H1 (cell line): ENCODE data around the gene SH3PXD2B. TPM values are rescaled to one million over a fixed set of nuclear protein-coding genes. Genes with fewer than 3 reads are reported as not detected.

Experiments used
- CTCF ChIA-PET: fragments of 300-600 bp; sonication (Branson Sonifier 250); formaldehyde crosslinking; loops from one replicate; lab custom pipeline; 2021; ENCODE audit not compliant: partially characterized antibody; lab: Charles Lee
- POLR2A ChIA-PET: fragments of 300-600 bp; sonication (Branson Sonifier 250); formaldehyde crosslinking; loops from one replicate; lab custom pipeline; 2021; ENCODE audit warnings: inconsistent platforms; ENCODE audit not compliant: partially characterized antibody; lab: Charles Lee
- DNase-seq, 2 experiments: peaks; one replicate each; pipeline versions ENCODE4 v3.0.0 to v3.0.0-alpha.2; 2010 to 2022; ENCODE audit warnings: low spot score in 2 of 2, low read depth in 1 of 2, mixed read lengths in 1 of 2
- FAIRE-seq: peaks from 2 replicates; lab custom pipeline; 2011; peaks lifted over from hg19 to GRCh38; lab: Jason Lieb, UNC
- H2AFZ ChIP-seq: 2 replicates; pipeline ENCODE4 v1.8.1; 2012; ENCODE audit warnings: low read length, inconsistent platforms
- H2AK5ac ChIP-seq: 2 replicates; pipeline ENCODE4 v1.6.1; 2013; ENCODE audit warnings: low read depth, low read length
- H2BK120ac ChIP-seq: replicated peaks from 2 replicates; pipeline ENCODE3; 2013; ENCODE audit warnings: low read depth, low read length, inconsistent platforms
- H2BK12ac ChIP-seq: 2 replicates; pipeline ENCODE4 v1.6.1; 2013; ENCODE audit warnings: low read depth, low read length
- H2BK15ac ChIP-seq: 2 replicates; pipeline ENCODE4 v1.6.1; 2013; ENCODE audit warnings: low read length
- H2BK20ac ChIP-seq: 2 replicates; pipeline ENCODE4 v1.6.1; 2013; ENCODE audit warnings: low read length
- H2BK5ac ChIP-seq: 2 replicates; pipeline ENCODE4 v1.6.1; 2013; ENCODE audit warnings: low read depth, low read length
- H3K14ac ChIP-seq: 2 replicates; pipeline ENCODE4 v1.6.1; 2013; ENCODE audit warnings: inconsistent platforms; ENCODE audit not compliant: insufficient read length
- H3K18ac ChIP-seq: 2 replicates; pipeline ENCODE4 v1.6.1; 2013; ENCODE audit warnings: low read length; ENCODE audit errors: extremely low read depth
- H3K23ac ChIP-seq: 2 replicates; pipeline ENCODE4 v1.6.1; 2013; ENCODE audit warnings: inconsistent platforms; ENCODE audit not compliant: insufficient read length
- H3K23me2 ChIP-seq: 2 replicates; pipeline ENCODE4 v1.6.1; 2013; ENCODE audit warnings: low read depth, low read length
- H3K27ac ChIP-seq: 2 replicates; pipeline ENCODE4 v1.6.1; 2011; ENCODE audit warnings: low read depth, low read length, inconsistent platforms
- H3K27me3 ChIP-seq, 4 experiments: replicated peaks in 1 of 4; 1 replicate in 1 of 4; 2 replicates in 3 of 4; pipeline versions ENCODE4 v1.6.1 to v1.8.1; 2011 to 2013; ENCODE audit warnings: low read length in 3 of 4, mild to moderate bottlenecking in 3 of 4, inconsistent platforms in 2 of 4, mixed read lengths in 2 of 4, moderate library complexity in 1 of 4; ENCODE audit not compliant: control insufficient read depth in 3 of 4, insufficient read depth in 3 of 4; ENCODE audit errors: extremely low read depth in 1 of 4
- H3K36me3 ChIP-seq, 4 experiments: 2 replicates each; pipeline versions ENCODE4 v1.6.1 to v1.8.1; 2011 to 2013; ENCODE audit warnings: mild to moderate bottlenecking in 4 of 4, low read length in 3 of 4, moderate library complexity in 2 of 4, control low read depth in 1 of 4, inconsistent platforms in 1 of 4; ENCODE audit not compliant: insufficient read depth in 4 of 4, control insufficient read depth in 2 of 4
- H3K4ac ChIP-seq: replicated peaks from 2 replicates; pipeline ENCODE3; 2013; ENCODE audit warnings: low read length, low read depth, mixed read lengths, inconsistent platforms; ENCODE audit not compliant: insufficient read length
- H3K4me1 ChIP-seq, 4 experiments: replicated peaks in 1 of 4; 1 replicate in 1 of 4; 2 replicates in 3 of 4; pipeline versions ENCODE4 v1.6.1 to v1.8.1; 2011 to 2013; ENCODE audit warnings: low read length in 3 of 4, inconsistent platforms in 2 of 4, mixed read lengths in 1 of 4; ENCODE audit not compliant: insufficient read depth in 4 of 4, control insufficient read depth in 3 of 4
- H3K4me2 ChIP-seq, 2 experiments: 2 replicates each; pipeline versions ENCODE4 v1.6.1 to v1.8.1; 2011 to 2013; ENCODE audit warnings: low read depth in 2 of 2, low read length in 2 of 2, control low read depth in 1 of 2, inconsistent platforms in 1 of 2, mild to moderate bottlenecking in 1 of 2; ENCODE audit not compliant: insufficient read depth in 1 of 2
- H3K4me3 ChIP-seq, 4 experiments: fragments of 200-600, 300-600 bp in 1 of 4; sonication (generic), shearing (Covaris generic), sonication (Bioruptor Twin) in 1 of 4; 2 replicates each; pipeline versions ENCODE4 v1.5.1 to v1.8.1; 2011 to 2016; ENCODE audit warnings: low read length in 4 of 4, low read depth in 3 of 4, control low read depth in 2 of 4, inconsistent platforms in 2 of 4, mild to moderate bottlenecking in 2 of 4, mixed read lengths in 1 of 4, moderate library complexity in 1 of 4; ENCODE audit not compliant: insufficient read depth in 2 of 4; ENCODE audit errors: extremely low read depth in 1 of 4
- H3K56ac ChIP-seq: replicated peaks from 2 replicates; pipeline ENCODE3; 2013; ENCODE audit warnings: low read depth, mild to moderate bottlenecking, mixed read lengths, low read length, inconsistent platforms; ENCODE audit not compliant: insufficient read length
- H3K79me1 ChIP-seq: 2 replicates; pipeline ENCODE4 v1.6.1; 2013; ENCODE audit warnings: low read depth, low read length, control low read depth
- H3K79me2 ChIP-seq, 2 experiments: 2 replicates each; pipeline versions ENCODE4 v1.6.1 to v1.8.1; 2012 to 2013; ENCODE audit warnings: low read length in 2 of 2, mild to moderate bottlenecking in 2 of 2, inconsistent platforms in 1 of 2; ENCODE audit not compliant: insufficient read depth in 2 of 2, control insufficient read depth in 1 of 2
- H3K9ac ChIP-seq, 4 experiments: replicated peaks in 1 of 4; 1 replicate in 1 of 4; 2 replicates in 3 of 4; pipeline versions ENCODE4 v1.6.1 to v1.8.1; 2011 to 2013; ENCODE audit warnings: low read depth in 3 of 4, low read length in 3 of 4, control low read depth in 2 of 4, mild to moderate bottlenecking in 2 of 4, moderate library complexity in 2 of 4, inconsistent platforms in 1 of 4; ENCODE audit errors: extremely low read depth in 1 of 4
- H3K9me3 ChIP-seq, 2 experiments: 2 replicates each; pipeline versions ENCODE4 v1.6.1 to v1.8.1; 2012 to 2013; ENCODE audit warnings: mild to moderate bottlenecking in 2 of 2, moderate library complexity in 2 of 2, control low read depth in 1 of 2, inconsistent platforms in 1 of 2, low read depth in 1 of 2, low read length in 1 of 2, mixed read lengths in 1 of 2; ENCODE audit not compliant: insufficient read depth in 2 of 2
- H4K20me1 ChIP-seq, 2 experiments: replicated peaks in 1 of 2; 2 replicates each; pipeline versions ENCODE3 to v1.8.1; 2011 to 2013; ENCODE audit warnings: inconsistent platforms in 2 of 2, low read length in 2 of 2, mild to moderate bottlenecking in 1 of 2; ENCODE audit not compliant: insufficient read depth in 2 of 2, control insufficient read depth in 1 of 2
- H4K5ac ChIP-seq: 2 replicates; pipeline ENCODE4 v1.6.1; 2013; ENCODE audit warnings: low read length, low read depth, mixed read lengths, inconsistent platforms; ENCODE audit not compliant: insufficient read length
- H4K8ac ChIP-seq: 2 replicates; pipeline ENCODE4 v1.8.0; 2013; ENCODE audit warnings: mild to moderate bottlenecking, moderate library complexity, low read length, inconsistent platforms; ENCODE audit not compliant: insufficient read depth; ENCODE audit errors: extremely low read depth
- H4K91ac ChIP-seq: replicated peaks from 2 replicates; pipeline ENCODE3; 2013; ENCODE audit warnings: low read length, mixed read lengths, inconsistent platforms; ENCODE audit not compliant: insufficient read length
- ASH2L ChIP-seq: fragments of 200-600, 300-600 bp; sonication (generic); IDR thresholded peaks from one replicate; pipeline ENCODE4 v1.7.1; 2017; ENCODE audit warnings: low read length
- CHD1 ChIP-seq: IDR thresholded peaks from 2 replicates; pipeline ENCODE4 v1.6.1; 2012; ENCODE audit warnings: low read depth, low read length, improper control_type of control experiment
- HDAC6 ChIP-seq: IDR thresholded peaks from one replicate; pipeline ENCODE4 v1.7.1; 2012; ENCODE audit warnings: low read depth, mild to moderate bottlenecking, inconsistent platforms, low read length, moderate library complexity
- KDM1A ChIP-seq: fragments of 200-600, 300-600 bp; sonication (generic); IDR thresholded peaks from 2 replicates; pipeline ENCODE4 v1.7.1; 2016; ENCODE audit warnings: mild to moderate bottlenecking, low read length, borderline replicate concordance
- MAFK ChIP-seq: IDR thresholded peaks from 2 replicates; pipeline ENCODE4 v1.6.1; 2012; ENCODE audit warnings: low read depth, mild to moderate bottlenecking, improper control_type of control experiment, low read length
- PHF8 ChIP-seq: fragments of 200-600 bp; sonication (generic); conservative IDR thresholded peaks from 2 replicates; pipeline ENCODE4 v1.7.1; 2012; ENCODE audit warnings: low read depth, mild to moderate bottlenecking, inconsistent platforms, low read length, moderate library complexity
- POU5F1 ChIP-seq: IDR thresholded peaks from 2 replicates; pipeline ENCODE4 v1.6.1; 2011; ENCODE audit warnings: low read depth, mild to moderate bottlenecking, low read length, moderate library complexity
- SAP30 ChIP-seq: fragments of 300-600 bp; sonication (generic); IDR thresholded peaks from 2 replicates; pipeline ENCODE4 v1.7.1; 2012; ENCODE audit warnings: low read length, moderate library complexity, mild to moderate bottlenecking, inconsistent platforms; ENCODE audit not compliant: insufficient read depth, insufficient replicate concordance
- SIN3A ChIP-seq, 2 experiments: IDR thresholded peaks in 1 of 2; conservative IDR thresholded peaks in 1 of 2; 2 replicates each; pipeline ENCODE4 v1.6.1; 2011 to 2012; ENCODE audit warnings: low read length in 2 of 2, improper control_type of control experiment in 1 of 2, low read depth in 1 of 2, mild to moderate bottlenecking in 1 of 2
- SP2 ChIP-seq: IDR thresholded peaks from 2 replicates; pipeline ENCODE4 v1.6.1; 2012; ENCODE audit warnings: mild to moderate bottlenecking, low read length, inconsistent platforms
- TAF1 ChIP-seq: IDR thresholded peaks from 2 replicates; pipeline ENCODE4 v1.6.1; 2011; ENCODE audit warnings: mild to moderate bottlenecking, low read depth, low read length
- TCF12 ChIP-seq: IDR thresholded peaks from 2 replicates; pipeline ENCODE4 v1.6.1; 2011; ENCODE audit warnings: low read depth, mild to moderate bottlenecking, low read length
- TEAD4 ChIP-seq: IDR thresholded peaks from 2 replicates; pipeline ENCODE4 v1.6.1; 2012; ENCODE audit warnings: low read depth, low read length, inconsistent platforms, mixed read lengths
- YY1 ChIP-seq: IDR thresholded peaks from 2 replicates; pipeline ENCODE4 v1.6.1; 2011; ENCODE audit warnings: low read depth, mild to moderate bottlenecking, low read length
- WGBS, 2 experiments: shearing (Covaris generic) in 1 of 2; methylation state at CpG; one replicate each; pipeline versions ENCODE4 v1.1.6 to v1.1.7; 2013 to 2015; ENCODE audit warnings: low lambda C conversion rate in 2 of 2, mixed read lengths in 2 of 2, inconsistent platforms in 1 of 2, low coverage in 1 of 2, missing lambda C conversion rate in 1 of 2; ENCODE audit not compliant: insufficient replicate concordance in 2 of 2, insufficient coverage in 1 of 2, insufficient read length in 1 of 2; ENCODE audit errors: extremely low coverage in 1 of 2, missing lambda C conversion rate in 1 of 2; 5-methylcytosine and 5-hydroxymethylcytosine counted together
- polyA plus RNA-seq, 7 experiments: library from polyadenylated mRNA; depleted of rRNA in 3 of 7; stranded (reverse) in 5 of 7; unstranded in 2 of 7; fragments of >200 nt in 5 of 7; fragments of 200-250 nt in 2 of 7; gene quantifications; 1 replicate in 5 of 7; 2 replicates in 1 of 7; 4 replicates in 1 of 7; pipeline versions ENCODE4 v1.2.1 to v1.2.3, GENCODE V29; 2011 to 2013; ENCODE audit warnings: missing spikeins in 2 of 7, mixed read lengths in 2 of 7
- total RNA-seq: library from RNA; stranded (reverse); fragmentation: NEBNext Ultra II Directional; extraction: Animal tissue kit (Norgen Biotek cat#: 25700); gene quantifications from 2 replicates; pipeline ENCODE4 v1.2.1, GENCODE V29; 2021

Gene SH3PXD2B
- total and polyA plus RNA-seq, 2 of the 8 experiments (the other 6 are each of a cell fraction or from before 2014, with no cell fraction given) = 32.9 to 72.9 TPM

GRCh38 chr5:172284611-172284980 is 169.7 kb downstream of the SH3PXD2B start:
- H3K56ac ChIP-seq = peak overlapping the region; percentile 63
- peak overlapping the region; percentile 90; the same call in 1 of the 2 replicates for H2BK5ac ChIP-seq
- ChIA-PET POLR2A (interaction anchor here (1.9 kb wide), 1 partner anchor 110 kb away, joined by 4 read pairs; no protein-coding TSS in a partner anchor), CTCF (interaction anchor here (0.8 to 2.0 kb wide), 2 partner anchors 9 to 98 kb away, joined by 3 to 7 read pairs; no protein-coding TSS in a partner anchor)
- FAIRE-seq = no peak
- peak overlapping the region; percentile 96; the same call in 1 of the 2 replicates for H2AFZ ChIP-seq
- 0 out of 2 replicates have a peak, but pooled peaks cover 2% of the 10 kb centered on the region for H3K79me1 ChIP-seq
- no peak overlapping the region for H2BK20ac ChIP-seq
- no peak overlapping the region for H3K4ac ChIP-seq
- H2BK15ac ChIP-seq = no peak overlapping the region
- H3K14ac ChIP-seq = no peak overlapping the region
- H3K9ac ChIP-seq = peak overlapping the region in 3 of 4 experiments; percentile 52 to 74 (median 66); a peak in 5 of 7 replicates
- H3K9me3 ChIP-seq = no peaks in the 10 kb centered on the region
- H3K4me1 ChIP-seq = peaks cover 0 to 7% (median 0%) of the 10 kb centered on the region in 4 experiments; a peak in 3 of 7 replicates
- H2AK5ac ChIP-seq = no peak overlapping the region
- H3K23me2 ChIP-seq = no peaks in the 10 kb centered on the region
- H4K91ac ChIP-seq = peak overlapping the region; percentile 49
- no peak for DNase-seq
- no peak overlapping the region for H3K23ac ChIP-seq
- peak overlapping the region; percentile 65 for H4K5ac ChIP-seq
- no peaks in the 10 kb centered on the region for H3K27me3 ChIP-seq
- H3K79me2 ChIP-seq = peaks cover 18 to 35% of the 10 kb centered on the region in 2 experiments
- H2BK12ac ChIP-seq = 0 out of 2 replicates have a peak overlapping the region, but pooled peaks have one; percentile 23
- WGBS, 2 experiments = 8% methylated on average over 11 of the region's 11 CpGs; no CpG with 5 or more reads in 1 of the 2 experiments
- H3K4me3 ChIP-seq = peak overlapping the region; percentile 72 to 90 (median 84)
- peak overlapping the region; percentile 75; the same call in 1 of the 2 replicates for H3K27ac ChIP-seq
- peak overlapping the region; percentile 59 to 87 for H3K4me2 ChIP-seq
- no peak overlapping the region for H2BK120ac ChIP-seq
- peaks cover 2 to 8% of the 10 kb centered on the region in 2 experiments for H4K20me1 ChIP-seq
- no peaks in the 10 kb centered on the region for H3K36me3 ChIP-seq
- H4K8ac ChIP-seq = peak overlapping the region; percentile 98
- H3K18ac ChIP-seq = peak overlapping the region; percentile 1; the same call in 1 of the 2 replicates
- TF ChIP-seq PHF8 (no peak), ASH2L (peak; percentile 46), TAF1 (no peak), TEAD4 (0 out of 2 replicates have a peak, but pooled peaks have one; percentile 11), MAFK (no peak), SP2 (no peak), POU5F1 (no peak), CHD1 (no peak), KDM1A (no peak), SIN3A (conservative IDR thresholded peaks at IDR 0.05 in 1 of 2, IDR thresholded peaks at IDR 0.05 in 1 of 2; ENCODE audit: low read depth in 1 of 2, low read length in 2 of 2) (0 out of 4 replicates have a peak, but pooled peaks of 1 of the 2 experiments have one; percentile 32), TCF12 (no peak), SAP30 (no peak), YY1 (no peak), HDAC6 (no peak)
